Measurements from ENCODE around the gene GPR161. TPM values are rescaled to one million over a fixed set of nuclear protein-coding genes. Genes with fewer than 3 reads are reported as not detected.

The GPR161 gene
- total and polyA plus RNA-seq, 9 of the 15 experiments (the other 6 are each of a cell fraction or from before 2014, with no cell fraction given), result 0.15 to 2.4 (median 0.76) TPM

GRCh38 chr1:168081373-168082007 lies 55.2 kb downstream of the GPR161 start:
- Histone ChIP-seq H2AFZ (ENCODE audit: low read depth, low read length) (no peak overlapping the region), H3K4me2 (ENCODE audit: insufficient read depth, low read length) (no peak overlapping the region), H3K4me3 (no peak overlapping the region), H3K36me3 (ENCODE audit: control insufficient read depth, insufficient read depth, low read length) (peaks cover 25% of the 10 kb centered on the region; the same call in 2 of the 3 replicates), H3K9me1 (ENCODE audit: control insufficient read depth, insufficient read depth, low read length) (no peaks in the 10 kb centered on the region), H3K27ac (ENCODE audit: extremely low read depth, low read depth, low read length) (no peak overlapping the region), H3K9ac (ENCODE audit: insufficient read depth in 1 of 2, low read depth in 2 of 2, low read length in 2 of 2) (no peak overlapping the region), H4K20me1 (replicated peaks; ENCODE audit: control insufficient read depth, insufficient read depth, low read length) (no peaks in the 10 kb centered on the region), H3K27me3 (ENCODE audit: control insufficient read depth in 2 of 2, insufficient read depth in 2 of 2, low read length in 2 of 2) (no peaks in the 10 kb centered on the region), H3K79me2 (ENCODE audit: control insufficient read depth, insufficient read depth, low read length) (no peaks in the 10 kb centered on the region), H3K4me1 (replicated peaks in 1 of 2; ENCODE audit: control insufficient read depth in 2 of 2, insufficient read depth in 2 of 2, low read length in 2 of 2) (peaks cover 8 to 9% of the 10 kb centered on the region in 2 experiments; a peak in 4 of 5 replicates), H3K9me3 (replicated peaks; ENCODE audit: control insufficient read depth, insufficient read depth, low read depth, low read length) (no peaks in the 10 kb centered on the region)
- no peak for FAIRE-seq
- POLR2A ChIA-PET, result interaction anchor here (0.6 to 1.3 kb wide), 8 partner anchors 9 to 366 kb away, joined by 3 to 8 read pairs (median 5); partner anchors contain the start of genes DCAF6 and MPC2
- in situ Hi-C loops (cut with MboI) (loop anchor here (5.0 kb wide), 1 partner anchor 364 kb away; no protein-coding TSS in a partner anchor), intact Hi-C loops (cut with micrococcal nuclease) (loop anchor here (2.0 to 10.0 kb wide), 6 partner anchors 144 to 477 kb away; partner anchors contain the start of genes DCAF6 and MPC2)
- CTCF ChIA-PET (ENCODE audit: low intra/inter-chr PET ratio), result interaction anchor here (1.1 to 1.2 kb wide), 3 partner anchors 10 to 261 kb away, joined by 3 read pairs; partner anchors contain the start of gene SFT2D2
- WGBS (ENCODE audit: insufficient coverage, low coverage, missing lambda C conversion rate), result 64% methylated on average over 4 of the region's 4 CpGs
- TF ChIP-seq MED1 (CRISPR knock-in tag; IDR thresholded peaks at IDR 0.05; ENCODE audit: borderline replicate concordance) (no peak), ZNF174 (CRISPR knock-in tag; IDR thresholded peaks at IDR 0.05) (no peak), MBD2 (IDR thresholded peaks at IDR 0.05; ENCODE audit: borderline replicate concordance, low read depth) (no peak), HMG20A (CRISPR knock-in tag; conservative IDR thresholded peaks at IDR 0.05) (no peak), ZNF766 (CRISPR knock-in tag; conservative IDR thresholded peaks at IDR 0.05) (no peak), ZNF699 (CRISPR knock-in tag; IDR thresholded peaks at IDR 0.05; ENCODE audit: insufficient replicate concordance) (no peak), ARID3B (CRISPR knock-in tag; IDR thresholded peaks at IDR 0.05; ENCODE audit: borderline replicate concordance) (no peak), SNRNP70 (optimal IDR thresholded peaks at IDR 0.05; ENCODE audit: low read depth, low read length) (no peak), KLF13 (tag; IDR thresholded peaks at IDR 0.05; ENCODE audit: borderline replicate concordance, low read depth) (no peak), ZNF444 (CRISPR knock-in tag; IDR thresholded peaks at IDR 0.05) (no peak), ZNF707 (CRISPR knock-in tag; conservative IDR thresholded peaks at IDR 0.05) (no peak), KHSRP (IDR thresholded peaks at IDR 0.05) (no peak), CHD4 (IDR thresholded peaks at IDR 0.05; ENCODE audit: insufficient read depth, insufficient replicate concordance, low read depth, low read length, poor library complexity, severe bottlenecking) (no peak), ZNF785 (CRISPR knock-in tag; IDR thresholded peaks at IDR 0.05) (no peak), MLX (CRISPR knock-in tag; conservative IDR thresholded peaks at IDR 0.05) (no peak), ETV5 (CRISPR knock-in tag; IDR thresholded peaks at IDR 0.05; ENCODE audit: low read depth) (no peak), ZNF253 (CRISPR knock-in tag; conservative IDR thresholded peaks at IDR 0.05) (no peak)
- peak in 1 of 4 experiments; percentile 10 for DNase-seq (ENCODE audit: extremely low read depth in 1 of 4, low spot score in 3 of 4)
- no peak for ATAC-seq
- no TSS peak for BruUV-seq (replicated peaks)

All from K562 (cell line).